ENCODE measurements around the gene MAP3K19. TPM values are rescaled to one million over a fixed set of nuclear protein-coding genes. Genes with fewer than 3 reads are reported as not detected.

Gene MAP3K19
- total RNA-seq, 2 donors from 2014 or later, result not detected

- Histone ChIP-seq H3K36me3 (ENCODE audit: control insufficient read depth, insufficient read depth, low read length) (no peaks in the 10 kb centered on the region), H3K9ac (ENCODE audit: extremely low read depth, low read length, poor library complexity, severe bottlenecking) (no peak overlapping the region), H3K4me1 (ENCODE audit: control insufficient read depth, insufficient read depth, low read length) (no peaks in the 10 kb centered on the region), H3K4me3 (ENCODE audit: low read length) (no peak overlapping the region), H3K9me3 (ENCODE audit: control insufficient read depth, low read length) (peaks cover 9% of the 10 kb centered on the region), H3K27ac (ENCODE audit: low read depth, low read length) (no peak overlapping the region), H3K27me3 (ENCODE audit: control insufficient read depth, insufficient read depth, low read length, poor library complexity, severe bottlenecking) (no peaks in the 10 kb centered on the region)
- no peak for TF ChIP-seq CTCF (conservative IDR thresholded peaks at IDR 0.05)
- no peaks in the 10 kb centered on the region for H3K36me3 Mint-ChIP-seq (ENCODE audit: low read depth)
- no peaks in the 10 kb centered on the region for H3K27me3 Mint-ChIP-seq (ENCODE audit: insufficient read depth)
- DNase-seq, result no peak
- H3K4me3 Mint-ChIP-seq, result no peak overlapping the region
- peaks cover 9% of the 10 kb centered on the region for H3K4me1 Mint-ChIP-seq
- peaks cover 18% of the 10 kb centered on the region for H3K9me3 Mint-ChIP-seq
- no peak overlapping the region for H3K27ac Mint-ChIP-seq
These were observed 35.6 kb downstream of the MAP3K19 start for GRCh38 chr2:135011633-135012032.

GRCh38 chr2:135010200-135010942 is 36.9 kb downstream of the MAP3K19 start:
- Mint-ChIP-seq H3K27me3 (ENCODE audit: insufficient read depth) (no peaks in the 10 kb centered on the region), H3K36me3 (ENCODE audit: low read depth) (no peaks in the 10 kb centered on the region), H3K4me3 (no peak overlapping the region), H3K9me3 (peaks cover 10% of the 10 kb centered on the region), H3K4me1 (peaks cover 9% of the 10 kb centered on the region), H3K27ac (peak overlapping the region; percentile 27)
- Histone ChIP-seq H3K27ac (ENCODE audit: low read depth, low read length) (no peak overlapping the region), H3K4me3 (ENCODE audit: low read length) (no peak overlapping the region), H3K27me3 (ENCODE audit: control insufficient read depth, insufficient read depth, low read length, poor library complexity, severe bottlenecking) (no peaks in the 10 kb centered on the region), H3K36me3 (ENCODE audit: control insufficient read depth, insufficient read depth, low read length) (no peaks in the 10 kb centered on the region), H3K9me3 (ENCODE audit: control insufficient read depth, low read length) (no peaks in the 10 kb centered on the region), H3K4me1 (ENCODE audit: control insufficient read depth, insufficient read depth, low read length) (peaks cover 4% of the 10 kb centered on the region), H3K9ac (ENCODE audit: extremely low read depth, low read length, poor library complexity, severe bottlenecking) (no peak overlapping the region)
- WGBS, 2 experiments (ENCODE audit: insufficient coverage in 1 of 2, insufficient read length in 1 of 2), result 93 to 94% methylated on average over 6 to 9 of the region's 10 CpGs
- TF ChIP-seq CTCF (conservative IDR thresholded peaks at IDR 0.05), result no peak
- no peak for DNase-seq

GRCh38 chr2:135009339-135009738 is 37.9 kb downstream of the MAP3K19 start:
- Histone ChIP-seq H3K4me3 (ENCODE audit: low read length) (no peak overlapping the region), H3K27ac (ENCODE audit: low read depth, low read length) (no peak overlapping the region), H3K27me3 (ENCODE audit: control insufficient read depth, insufficient read depth, low read length, poor library complexity, severe bottlenecking) (no peaks in the 10 kb centered on the region), H3K4me1 (ENCODE audit: control insufficient read depth, insufficient read depth, low read length) (peaks cover 4% of the 10 kb centered on the region), H3K36me3 (ENCODE audit: control insufficient read depth, insufficient read depth, low read length) (no peaks in the 10 kb centered on the region), H3K9me3 (ENCODE audit: control insufficient read depth, low read length) (no peaks in the 10 kb centered on the region), H3K9ac (ENCODE audit: extremely low read depth, low read length, poor library complexity, severe bottlenecking) (no peak overlapping the region)
- Mint-ChIP-seq H3K9me3 (peaks cover 7% of the 10 kb centered on the region), H3K36me3 (ENCODE audit: low read depth) (no peaks in the 10 kb centered on the region), H3K27ac (no peak overlapping the region), H3K4me1 (peaks cover 13% of the 10 kb centered on the region), H3K4me3 (no peak overlapping the region), H3K27me3 (ENCODE audit: insufficient read depth) (peaks cover 5% of the 10 kb centered on the region)
- DNase-seq, result no peak
- TF ChIP-seq CTCF (conservative IDR thresholded peaks at IDR 0.05), result no peak
- 95% methylated on average over 1 of the region's 1 CpG; no CpG with 5 or more reads in 1 of the 2 experiments for WGBS, 2 experiments (ENCODE audit: insufficient coverage in 1 of 2, insufficient read length in 1 of 2)

Measured in endodermal cell (in vitro differentiated cells).